Activated T-cell treated with anti-CD3 and anti-CD28 coated beads, Interleukin-2, amount 50 U/mL, for 72 hours (primary cell): Measurements from ENCODE around the gene DVL2. TPM values are rescaled to one million over a fixed set of nuclear protein-coding genes. Genes with fewer than 3 reads are reported as not detected.
"Not testable (repeated sequence)": the region's sequence is repeated elsewhere in the genome, so short reads cannot be mapped to it uniquely, and the experiment has no call there.

Source experiments
- ATAC-seq, 2 donors: fragments of 150-1000 bp; cut with Tn5 transposase; replicated peaks in 1 of 2; 2 replicates each; pipeline ENCODE4 v1.10.0; 2021; ENCODE audit warnings: moderate library complexity in 2 of 2, mild to moderate bottlenecking in 1 of 2
- DNase-seq, 2 donors: peaks; one replicate each; pipeline ENCODE4 v3.0.0; 2021 to 2022; ENCODE audit warnings: mixed read lengths in 1 of 2
- H3K27ac Mint-ChIP-seq: one replicate; pipeline ENCODE4 v1.8.0; 2022; ENCODE audit warnings: mild to moderate bottlenecking, moderate library complexity, mixed read lengths
- H3K27me3 Mint-ChIP-seq: one replicate; pipeline ENCODE4 v1.8.0; 2022; ENCODE audit warnings: low read depth, mixed read lengths
- H3K36me3 Mint-ChIP-seq, 2 donors: one replicate each; pipeline ENCODE4 v1.8.0; 2022; ENCODE audit warnings: mixed read lengths in 2 of 2, mild to moderate bottlenecking in 1 of 2; ENCODE audit not compliant: insufficient read depth in 2 of 2
- H3K4me1 Mint-ChIP-seq: one replicate; pipeline ENCODE4 v1.8.0; 2022; ENCODE audit warnings: low read depth, mixed read lengths
- H3K4me3 Mint-ChIP-seq, 2 donors: one replicate each; pipeline ENCODE4 v1.8.0; 2022; ENCODE audit warnings: mild to moderate bottlenecking in 2 of 2, mixed read lengths in 2 of 2, moderate library complexity in 2 of 2
- H3K9me3 Mint-ChIP-seq, 2 donors: one replicate each; pipeline ENCODE4 v1.8.0; 2022; ENCODE audit warnings: mixed read lengths in 2 of 2
- total RNA-seq, 2 donors: library from RNA; stranded (reverse); gene quantifications; one replicate each; pipeline ENCODE4 v1.2.3, GENCODE V29; 2022

Gene DVL2
- total RNA-seq, 2 donors from 2014 or later, result 49.5 to 54.8 TPM

DNA sequence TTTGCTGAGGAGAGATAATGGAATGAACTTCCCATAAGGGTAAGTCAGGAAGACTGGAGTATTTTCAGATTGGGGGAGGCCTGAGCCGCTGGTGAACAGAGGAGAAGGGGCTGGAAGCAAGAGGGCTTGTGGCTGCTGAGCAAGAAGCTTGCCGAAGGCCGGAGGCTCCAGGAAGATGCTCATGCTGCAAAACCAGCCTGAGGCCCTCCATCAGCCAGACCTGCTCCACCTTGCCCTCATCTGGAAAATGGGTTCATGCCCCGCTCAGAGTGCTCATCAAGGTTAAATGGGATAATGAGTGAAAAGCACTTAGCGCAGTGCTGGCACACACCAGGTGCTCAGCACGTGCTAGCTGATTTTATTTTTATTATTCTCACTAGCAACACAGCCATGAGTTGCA, 49.7 kb downstream of the DVL2 start:
- no peaks in the 10 kb centered on the region for H3K4me1 Mint-ChIP-seq
- H3K9me3 Mint-ChIP-seq, result no peaks in the 10 kb centered on the region
- DNase-seq, result no peak
- no peaks in the 10 kb centered on the region for H3K27me3 Mint-ChIP-seq
- ATAC-seq, result no peak
- no peaks in the 10 kb centered on the region for H3K36me3 Mint-ChIP-seq
- H3K27ac Mint-ChIP-seq, result no peak overlapping the region
- no peak overlapping the region for H3K4me3 Mint-ChIP-seq

GRCh38 chr17:7184091-7184488, 50.2 kb downstream of the DVL2 start:
- no peak overlapping the region for H3K4me3 Mint-ChIP-seq
- ATAC-seq, result no peak

DNA sequence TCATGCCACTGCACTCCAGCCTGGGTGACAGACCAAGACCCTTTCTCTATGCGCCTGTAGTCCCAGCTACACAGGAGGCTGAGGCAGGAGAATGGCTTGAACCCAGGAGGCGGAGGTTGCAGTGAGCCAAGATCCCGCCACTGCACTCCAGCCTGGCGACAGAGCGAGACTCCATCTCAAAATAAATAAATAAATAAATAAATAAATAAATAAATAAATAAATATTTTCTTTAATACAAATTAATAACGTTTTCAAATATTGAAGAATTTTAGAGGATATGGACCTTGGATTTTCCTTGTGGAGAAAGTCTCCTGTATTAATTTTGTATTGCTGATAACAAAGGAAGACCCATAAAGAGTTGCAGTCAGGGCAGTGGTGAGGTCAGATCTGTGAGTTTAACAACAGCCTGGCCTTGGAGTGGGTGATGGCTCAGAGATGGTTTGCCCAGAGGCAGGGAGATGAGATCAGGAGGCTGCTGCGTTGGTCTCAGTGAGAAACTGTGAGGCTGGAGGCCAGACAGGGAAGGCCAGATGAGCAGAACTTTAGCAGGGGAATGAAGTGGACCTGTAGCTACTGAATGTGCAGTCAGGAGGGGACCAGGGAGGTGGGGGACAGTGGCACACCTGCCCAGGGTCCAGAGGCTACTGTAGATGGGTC, 50.8 kb downstream of the DVL2 start:
- ATAC-seq, result no peak

More at GRCh38 chr17:7184091-7184488, 50.2 kb downstream of the DVL2 start:
- H3K36me3 Mint-ChIP-seq, result no peaks in the 10 kb centered on the region
- no peaks in the 10 kb centered on the region for H3K9me3 Mint-ChIP-seq
- no peak overlapping the region for H3K27ac Mint-ChIP-seq
- no peak for DNase-seq
- H3K4me1 Mint-ChIP-seq, result no peaks in the 10 kb centered on the region
- no peaks in the 10 kb centered on the region for H3K27me3 Mint-ChIP-seq

DNA sequence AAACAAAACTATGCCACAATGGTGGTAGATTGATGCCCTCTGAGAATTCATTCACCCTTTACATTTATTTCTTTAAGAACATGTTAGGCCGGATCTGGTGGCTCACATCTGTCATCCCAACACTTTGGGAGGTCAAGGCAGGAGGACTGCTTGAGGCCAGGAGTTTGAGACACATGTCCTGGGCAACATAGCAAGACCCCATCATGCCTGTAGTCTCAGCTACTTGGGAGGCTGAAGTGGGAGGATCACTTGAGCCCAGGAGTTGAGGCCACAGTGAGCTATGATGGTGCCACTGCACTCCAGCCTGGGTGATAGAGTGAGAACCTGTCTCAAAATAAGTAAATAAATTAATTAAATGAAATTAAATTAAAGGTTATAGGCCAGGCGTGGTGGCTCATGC, 52.2 kb downstream of the DVL2 start:
- not testable (repeated sequence) for H3K9me3 Mint-ChIP-seq, H3K27ac Mint-ChIP-seq, ATAC-seq, DNase-seq, H3K36me3 Mint-ChIP-seq, H3K4me3 Mint-ChIP-seq
- Mint-ChIP-seq H3K4me1 (peaks cover 12% of the 10 kb centered on the region), H3K27me3 (peaks cover 11% of the 10 kb centered on the region)

More for the DNA sequence above, 50.8 kb downstream of the DVL2 start:
- H3K27ac Mint-ChIP-seq, result no peak overlapping the region
- H3K4me1 Mint-ChIP-seq, result no peaks in the 10 kb centered on the region
- H3K9me3 Mint-ChIP-seq, result no peaks in the 10 kb centered on the region
- DNase-seq, result no peak
- H3K4me3 Mint-ChIP-seq, result no peak overlapping the region
- H3K27me3 Mint-ChIP-seq, result no peaks in the 10 kb centered on the region
- H3K36me3 Mint-ChIP-seq, result no peaks in the 10 kb centered on the region

DNA sequence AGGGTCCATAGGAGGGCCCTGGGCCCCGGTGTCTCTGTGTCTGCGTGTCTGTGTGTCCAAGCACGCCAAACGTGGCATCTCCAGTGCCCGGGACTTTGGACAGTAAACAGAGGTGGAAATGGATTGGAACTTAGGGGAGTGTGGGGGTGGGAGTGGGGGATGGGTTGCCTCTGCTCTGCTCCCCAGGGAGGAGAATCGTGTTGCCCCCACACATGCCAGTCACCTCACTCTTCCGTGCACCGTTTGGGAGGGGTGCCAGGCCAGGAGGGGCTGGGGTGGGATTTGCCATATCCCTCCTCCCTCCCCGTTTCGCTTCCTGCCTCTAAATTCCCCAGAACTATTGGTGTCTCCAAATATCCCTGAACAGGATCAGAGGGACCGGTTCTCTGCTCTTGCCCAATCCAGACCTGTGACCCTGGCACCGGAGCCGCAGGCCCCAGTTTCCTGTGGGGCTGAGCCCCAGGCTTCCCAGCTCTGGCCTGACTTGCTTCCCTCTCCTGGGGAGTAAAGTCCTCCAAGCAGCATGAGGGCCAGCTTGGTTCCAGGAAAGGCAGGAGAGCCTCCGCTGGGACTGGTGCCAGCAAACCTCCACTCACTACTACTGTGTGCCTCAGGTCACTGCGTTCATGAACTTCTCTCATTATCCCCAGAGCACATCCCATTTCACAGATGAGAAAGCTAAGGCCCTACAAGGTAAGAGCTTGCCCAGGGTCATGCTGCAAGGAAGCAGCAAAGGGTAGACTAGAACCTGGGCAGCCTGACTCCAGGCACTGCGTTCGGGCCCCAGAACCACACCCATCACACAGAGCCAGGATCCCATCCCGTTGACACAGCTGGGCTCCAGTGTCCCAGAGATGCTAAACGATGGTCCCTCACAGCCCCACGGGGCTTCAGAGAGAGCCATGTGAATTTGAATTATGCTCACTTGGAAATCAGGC, 54.7 kb downstream of the DVL2 start, which contains the start of gene ASGR1:
ASGR1 (minus strand) TSS at position 54 of the 938 bp plus-strand sequence. CDS start 807 bp downstream, outside the sequence.
- Mint-ChIP-seq H3K27ac (no peak within 1 kb of the TSS), H3K4me3 (peak within 1 kb of the TSS; percentile 77 to 82)

GRCh38 chr17:7178973-7179316, 55.4 kb downstream of the DVL2 start:
- H3K9me3 Mint-ChIP-seq, result no peaks in the 10 kb centered on the region
- H3K4me1 Mint-ChIP-seq, result peaks cover 12% of the 10 kb centered on the region
- no peak overlapping the region for H3K4me3 Mint-ChIP-seq
- peaks cover 11% of the 10 kb centered on the region for H3K27me3 Mint-ChIP-seq
- H3K27ac Mint-ChIP-seq, result no peak overlapping the region
- ATAC-seq, result no peak
- no peaks in the 10 kb centered on the region for H3K36me3 Mint-ChIP-seq
- no peak for DNase-seq

More for the DNA sequence above, 54.7 kb downstream of the DVL2 start, which contains the start of gene ASGR1:
- ATAC-seq (no peak), DNase-seq (no peak)
- Mint-ChIP-seq H3K4me1 (peaks cover 12% of the 10 kb centered on the region), H3K27me3 (peaks cover 11% of the 10 kb centered on the region), H3K36me3 (no peaks in the 10 kb centered on the region), H3K9me3 (no peaks in the 10 kb centered on the region)

- Mint-ChIP-seq H3K9me3 (no peaks in the 10 kb centered on the region), H3K36me3 (no peaks in the 10 kb centered on the region), H3K27me3 (peaks cover 11% of the 10 kb centered on the region), H3K27ac (no peak overlapping the region), H3K4me1 (peaks cover 12% of the 10 kb centered on the region), H3K4me3 (peak overlapping the region; percentile 77 to 82)
- DNase-seq (peak in 1 of 2 donors; percentile 11), ATAC-seq (peak in 1 of 2 donors; percentile 34)
These were observed 56.3 kb downstream of the DVL2 start for GRCh38 chr17:7177954-7178477.

DNA sequence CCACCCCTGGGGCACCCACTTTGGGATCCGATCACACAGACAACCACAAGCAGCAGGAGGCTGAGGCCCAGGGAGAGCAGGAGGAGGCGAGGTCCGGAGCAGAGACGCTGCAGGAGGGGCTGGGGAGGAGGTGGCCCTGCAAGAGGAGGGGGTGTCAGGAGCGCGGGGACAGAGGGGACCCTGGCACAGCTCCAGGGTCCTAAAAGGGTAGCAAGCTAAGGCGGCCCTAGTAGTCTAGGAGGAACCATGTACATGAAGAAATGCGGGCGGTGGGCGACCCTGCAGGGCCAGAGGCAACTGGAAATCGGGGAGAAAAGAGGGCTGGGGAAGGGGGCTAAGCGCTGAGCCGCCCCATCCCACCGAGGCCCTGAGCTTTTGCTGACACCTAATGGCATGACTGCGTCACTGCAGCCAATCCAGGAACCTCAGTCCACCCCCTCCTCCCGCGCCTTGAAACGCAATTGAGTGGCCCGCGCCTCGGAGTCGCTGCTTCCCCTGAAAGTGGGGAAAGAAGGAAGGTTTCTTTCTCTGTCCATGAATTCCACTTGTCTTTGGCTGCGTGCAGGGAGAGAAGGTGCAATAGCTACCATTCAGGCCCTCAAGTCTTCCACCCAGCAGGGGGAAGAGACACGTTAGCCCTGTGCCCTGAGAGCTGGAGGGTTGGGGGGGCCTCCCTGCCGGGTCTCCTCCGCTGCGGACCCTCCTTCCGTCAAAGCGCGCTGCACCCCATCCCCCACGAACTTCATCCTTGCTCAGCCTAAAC, 56.9 kb downstream of the DVL2 start:
- Mint-ChIP-seq H3K27me3 (peaks cover 11% of the 10 kb centered on the region), H3K36me3 (no peaks in the 10 kb centered on the region), H3K4me1 (peaks cover 12% of the 10 kb centered on the region), H3K27ac (no peak overlapping the region), H3K9me3 (no peaks in the 10 kb centered on the region), H3K4me3 (peak overlapping the region; percentile 77 to 82)
- peak; percentile 76 for DNase-seq
- ATAC-seq, result peak; percentile 88 to 89

DNA sequence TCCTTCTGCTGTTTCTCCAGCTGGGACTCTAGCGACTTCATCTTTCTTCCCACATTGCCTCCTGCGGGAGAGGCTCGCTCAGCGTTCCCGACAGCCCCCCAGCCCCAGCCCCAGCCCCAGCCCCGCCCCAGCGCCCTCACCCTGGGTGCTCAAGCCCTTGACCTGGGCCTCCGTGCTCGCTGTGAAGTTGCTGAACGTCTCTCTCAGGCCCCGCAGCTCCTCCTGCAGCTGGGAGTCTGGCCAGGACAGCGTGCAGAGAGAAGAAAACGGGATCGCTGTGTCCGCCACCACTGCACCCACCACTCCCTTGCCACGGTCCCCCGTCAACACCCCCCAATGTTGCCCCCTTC, 57.5 kb downstream of the DVL2 start:
- Mint-ChIP-seq H3K4me1 (peaks cover 12% of the 10 kb centered on the region), H3K36me3 (no peaks in the 10 kb centered on the region), H3K27ac (no peak overlapping the region), H3K27me3 (peaks cover 11% of the 10 kb centered on the region), H3K9me3 (no peaks in the 10 kb centered on the region), H3K4me3 (no peak overlapping the region)
- DNase-seq (no peak), ATAC-seq (no peak)

DNA sequence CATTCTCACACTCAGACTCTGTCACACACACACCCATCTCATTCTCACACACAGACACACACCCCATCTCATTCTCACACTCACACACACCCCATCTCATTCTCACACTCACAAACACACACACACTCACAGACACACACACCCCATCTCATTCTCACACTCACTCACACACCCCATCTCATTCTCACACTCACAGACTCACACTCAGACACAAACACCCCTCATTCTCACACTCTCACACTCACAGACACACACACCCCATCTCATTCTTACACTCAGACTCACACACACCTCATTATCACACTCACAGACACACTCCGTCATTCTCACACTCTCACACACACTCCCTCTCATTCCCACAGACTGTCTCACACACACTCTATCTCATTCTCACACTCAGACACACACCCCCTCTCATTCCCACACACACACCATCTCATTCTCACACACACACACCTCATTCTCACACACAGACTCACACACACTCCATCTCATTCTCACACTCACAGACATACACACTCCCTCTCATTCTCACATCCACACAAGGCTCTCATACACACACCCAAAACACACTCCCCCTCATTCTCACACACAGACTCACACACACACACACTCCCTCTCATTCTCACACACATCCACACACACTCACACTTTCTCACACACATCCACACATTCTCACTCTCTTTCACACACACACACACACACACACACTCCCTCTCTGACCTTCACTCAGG, 58.0 kb downstream of the DVL2 start:
- DNase-seq (no peak), ATAC-seq (no peak)
- peaks cover 11% of the 10 kb centered on the region for H3K27me3 Mint-ChIP-seq
- no peak overlapping the region for H3K4me3 Mint-ChIP-seq
- H3K27ac Mint-ChIP-seq, result no peak overlapping the region
- H3K9me3 Mint-ChIP-seq, result no peaks in the 10 kb centered on the region
- peaks cover 12% of the 10 kb centered on the region for H3K4me1 Mint-ChIP-seq
- no peaks in the 10 kb centered on the region for H3K36me3 Mint-ChIP-seq
